GM18508 (cell line): Measurements from ENCODE around the gene USP49.
A peak's percentile ranks its signal among the peaks of the same experiment; 100 is the strongest.
"Not testable (repeated sequence)": the region's sequence is repeated elsewhere in the genome, so short reads cannot be mapped to it uniquely, and the experiment has no call there.

ENCODE experiments used
- ATAC-seq: cut with Tn5 transposase; IDR thresholded peaks from one replicate; pipeline ENCODE4 v1.9.1; 2021; ENCODE audit warnings: moderate number of reproducible peaks; ENCODE audit not compliant: insufficient read depth, unreplicated experiment

The USP49 gene

DNA sequence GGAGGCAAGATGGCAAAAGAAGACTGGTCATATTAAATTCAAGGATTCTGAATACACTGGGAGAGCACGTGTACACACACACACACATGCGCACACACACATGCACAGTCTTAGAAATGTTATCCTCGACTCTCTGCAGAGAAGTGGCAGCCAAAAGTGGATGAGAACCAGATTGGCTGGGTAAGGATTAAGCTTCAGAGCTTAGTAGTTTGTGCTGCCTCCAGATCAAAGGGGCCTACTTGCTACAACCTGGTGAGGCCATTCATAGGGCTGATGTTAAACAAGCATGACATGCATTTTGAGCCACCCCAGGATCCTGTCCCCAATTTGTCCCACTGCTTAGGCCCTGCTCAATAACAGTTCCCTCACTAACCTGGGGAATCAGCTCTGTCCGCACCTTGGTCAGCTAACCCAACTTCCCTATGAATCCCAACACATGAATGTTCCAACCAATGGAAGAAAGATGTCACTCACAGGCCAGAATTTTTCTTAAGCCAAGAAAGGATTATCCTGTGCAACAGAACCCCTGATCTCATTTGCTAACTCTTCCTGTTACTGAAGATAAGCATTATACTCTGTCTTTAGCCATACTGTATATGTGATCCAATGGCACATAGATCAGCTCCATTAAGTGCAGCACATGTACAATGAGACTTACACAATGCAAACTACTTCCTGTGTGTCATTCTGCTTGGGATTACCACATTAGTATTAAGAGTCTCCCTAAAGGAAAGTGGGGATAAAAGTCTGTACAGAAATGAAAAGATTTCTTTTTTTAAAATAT is 76.7 kb downstream of the USP49 start:
- ATAC-seq = no peak

DNA sequence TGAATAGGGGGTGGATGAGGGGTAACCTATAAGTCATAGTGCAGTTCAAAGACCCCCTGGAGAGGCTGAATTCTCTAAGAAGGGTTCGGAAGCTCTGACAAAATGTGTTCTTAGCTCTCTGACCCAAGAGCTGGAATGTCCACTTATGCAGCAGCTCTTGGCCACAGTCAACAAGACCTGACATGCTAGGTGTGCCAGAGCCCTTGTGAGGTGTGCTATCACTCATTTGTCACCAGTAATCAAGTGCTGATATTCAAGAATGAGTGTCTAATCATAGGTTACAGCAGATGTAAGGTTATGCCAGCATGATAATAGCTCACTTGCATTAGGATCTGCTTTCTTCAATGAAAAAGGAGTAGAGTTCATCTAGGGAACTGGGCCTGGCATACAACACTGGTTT is 79.6 kb downstream of the USP49 start:
- no peak for ATAC-seq

DNA sequence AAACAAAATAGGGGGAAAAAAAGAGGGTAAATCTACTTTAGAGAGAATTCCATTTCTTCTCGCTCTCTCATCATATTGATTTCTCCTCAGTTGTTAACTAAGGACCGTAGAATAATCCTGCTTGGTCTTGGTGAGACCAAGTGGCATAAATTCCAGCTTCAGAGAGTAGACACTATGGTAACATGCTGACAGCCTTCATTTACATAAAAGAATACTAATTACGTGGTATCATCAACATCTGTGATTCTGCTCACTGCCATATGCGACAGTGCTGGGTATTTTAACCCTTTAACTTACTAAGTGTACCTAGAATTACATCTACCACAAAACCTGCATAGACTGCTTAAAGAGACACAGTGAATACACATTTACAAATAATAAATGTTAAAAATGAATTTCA is 80.5 kb downstream of the USP49 start:
- no peak for ATAC-seq

DNA sequence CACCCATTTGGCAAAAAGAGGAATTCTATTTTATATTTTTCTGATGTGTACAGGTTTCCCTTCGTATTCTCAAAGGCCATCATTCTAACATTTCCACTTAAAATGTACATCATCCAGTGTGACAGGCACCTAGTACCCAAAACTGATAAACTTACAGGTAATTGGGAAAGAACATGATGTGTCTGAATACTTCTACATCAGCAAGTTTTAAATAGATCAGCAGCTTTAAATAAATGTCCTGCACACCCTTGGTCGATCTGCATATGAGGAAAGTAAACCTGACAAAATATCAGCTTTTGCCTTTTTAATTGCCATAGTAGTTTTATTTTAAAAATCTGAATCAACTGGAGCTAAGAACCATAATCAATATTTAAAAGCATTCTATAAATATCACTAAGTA is 81.2 kb downstream of the USP49 start:
- no peak for ATAC-seq

DNA sequence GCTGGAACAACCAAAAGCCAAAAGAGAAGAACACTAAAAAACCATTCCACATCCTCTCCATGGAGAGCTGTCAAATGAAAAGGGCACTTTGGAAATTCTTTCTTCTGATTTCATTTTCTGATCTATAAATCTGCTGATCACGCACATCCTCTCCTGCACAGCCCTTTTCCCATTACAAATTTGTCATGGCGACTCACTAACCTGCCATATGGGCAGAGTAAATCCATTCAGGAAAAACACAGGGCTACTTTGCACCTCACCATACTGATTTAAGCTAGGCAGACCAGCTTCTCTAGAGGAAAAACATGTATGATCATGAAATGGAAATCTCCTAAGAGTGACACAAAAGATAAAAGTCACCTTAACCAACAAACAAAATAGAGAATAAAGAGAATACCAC is 81.7 kb downstream of the USP49 start:
- ATAC-seq = no peak

DNA sequence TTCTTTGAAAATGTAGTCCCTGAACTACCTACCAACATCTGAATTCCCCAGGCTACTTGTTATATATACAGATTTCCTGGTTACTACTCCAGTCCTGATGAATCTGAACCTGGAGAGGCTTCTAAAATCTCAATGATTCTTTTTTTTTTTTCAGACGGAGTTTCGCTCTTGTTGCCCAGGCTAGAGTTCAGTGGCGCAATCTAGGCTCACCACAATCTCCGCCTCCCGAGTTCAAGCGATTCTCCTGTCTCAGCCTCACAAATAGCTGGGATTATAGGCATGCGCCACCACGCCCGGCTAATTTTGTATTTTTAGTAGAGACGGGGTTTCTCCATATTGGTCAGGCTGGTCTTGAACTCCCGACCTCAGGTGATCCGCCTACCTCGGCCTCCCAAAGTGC is 83.2 kb downstream of the USP49 start:
- not testable (repeated sequence) for ATAC-seq

DNA sequence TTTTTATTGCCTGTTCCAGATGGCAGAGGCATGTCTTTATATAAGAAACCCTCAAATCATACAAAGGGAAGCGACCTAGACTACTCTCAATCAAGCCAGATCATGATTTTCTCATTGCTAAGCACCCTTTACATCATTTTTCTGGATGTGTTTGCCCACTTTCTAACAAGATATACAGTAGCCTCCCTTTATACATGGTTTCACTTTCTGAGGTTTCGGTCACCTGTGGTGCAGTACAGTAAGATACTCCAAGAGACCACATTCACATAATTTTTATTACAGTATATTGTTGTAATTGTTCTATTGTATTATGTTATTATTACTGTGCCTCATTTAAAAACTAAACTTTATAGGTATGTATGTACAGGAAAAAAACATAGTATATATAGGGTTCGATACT is 84.1 kb downstream of the USP49 start:
- no peak for ATAC-seq

DNA sequence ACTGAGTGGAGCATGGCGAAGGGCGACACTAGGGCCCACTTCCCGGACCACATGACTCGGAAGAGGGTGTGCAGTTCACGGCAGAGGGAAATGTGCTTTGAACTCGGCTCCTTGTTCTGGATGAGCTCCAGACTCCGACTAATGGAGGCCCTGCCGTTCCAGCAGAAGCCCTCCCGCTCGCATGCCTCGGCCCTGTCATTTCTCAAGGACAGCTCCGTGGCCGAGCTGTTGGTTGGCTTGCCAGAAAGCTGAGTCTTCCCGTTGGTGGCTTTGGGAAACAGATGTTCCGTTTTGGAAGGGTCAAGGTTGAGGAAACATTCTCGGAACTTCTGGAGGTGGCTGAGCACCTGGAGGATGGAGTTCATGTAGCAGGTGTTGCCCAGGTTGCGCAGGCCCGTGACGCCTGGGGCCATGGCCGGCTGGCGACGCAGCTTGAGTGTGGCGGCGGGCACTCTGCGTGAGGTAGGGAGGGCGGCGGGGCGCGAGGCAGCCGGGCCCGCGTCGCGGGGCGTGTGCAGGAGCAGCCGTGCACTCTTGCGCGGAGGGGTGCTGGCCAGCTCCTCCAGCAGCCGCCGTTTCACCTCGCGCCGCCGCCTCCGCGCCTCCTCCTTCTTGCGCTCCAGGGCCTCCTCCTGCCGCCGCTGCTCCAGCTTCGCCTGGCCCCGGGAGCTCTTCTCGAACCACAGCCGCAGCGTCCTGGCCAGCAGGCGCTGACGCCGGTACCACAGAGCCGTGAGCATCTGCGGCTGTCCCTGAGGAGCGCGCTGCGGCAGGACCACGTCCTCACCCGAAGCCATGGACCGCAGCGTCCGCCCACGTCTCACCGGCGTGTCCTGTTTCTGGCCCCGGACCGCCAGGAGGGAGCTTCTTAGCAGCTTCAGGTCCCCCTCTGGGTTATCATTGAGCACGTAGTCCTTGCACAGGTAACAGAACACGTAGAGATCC is 89.1 kb downstream of the USP49 start:
- ATAC-seq = no peak

DNA sequence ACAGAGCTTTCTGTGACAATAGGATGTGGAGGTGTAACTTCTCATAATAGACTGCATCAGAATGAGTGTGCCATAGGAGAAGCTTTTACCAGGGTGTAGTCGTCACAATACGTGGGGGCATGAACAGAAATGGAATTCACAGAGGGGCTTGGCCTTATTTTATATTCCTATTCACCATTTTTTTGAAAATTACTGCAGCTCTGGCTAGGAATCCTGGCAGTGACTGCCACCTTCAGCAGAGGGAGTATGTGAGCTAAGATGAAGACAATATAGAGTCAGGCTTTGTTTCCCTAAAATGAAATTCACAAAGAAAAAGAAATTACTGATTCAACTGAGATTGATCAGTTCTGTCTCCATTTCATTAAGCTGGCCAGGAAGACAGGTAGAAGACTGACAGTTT is 93.8 kb downstream of the USP49 start:
- no peak for ATAC-seq

DNA sequence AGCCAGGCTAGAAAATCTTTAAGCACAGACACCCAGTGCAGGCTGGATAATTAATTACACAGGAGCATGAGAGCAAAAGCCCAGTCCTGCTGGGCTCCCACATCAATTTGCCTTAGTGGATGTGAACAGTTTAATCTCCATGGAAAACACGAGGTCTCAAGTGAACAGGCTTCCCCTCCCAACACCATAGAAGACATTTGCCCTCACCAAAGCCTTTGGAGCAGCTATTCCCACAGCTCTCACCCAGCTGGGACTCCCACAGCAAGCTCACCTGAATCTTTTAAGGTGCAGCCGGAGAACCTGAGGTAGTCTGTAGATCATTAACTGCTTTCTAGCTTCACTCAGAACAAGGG is 95.6 kb downstream of the USP49 start:
- ATAC-seq = no peak

DNA sequence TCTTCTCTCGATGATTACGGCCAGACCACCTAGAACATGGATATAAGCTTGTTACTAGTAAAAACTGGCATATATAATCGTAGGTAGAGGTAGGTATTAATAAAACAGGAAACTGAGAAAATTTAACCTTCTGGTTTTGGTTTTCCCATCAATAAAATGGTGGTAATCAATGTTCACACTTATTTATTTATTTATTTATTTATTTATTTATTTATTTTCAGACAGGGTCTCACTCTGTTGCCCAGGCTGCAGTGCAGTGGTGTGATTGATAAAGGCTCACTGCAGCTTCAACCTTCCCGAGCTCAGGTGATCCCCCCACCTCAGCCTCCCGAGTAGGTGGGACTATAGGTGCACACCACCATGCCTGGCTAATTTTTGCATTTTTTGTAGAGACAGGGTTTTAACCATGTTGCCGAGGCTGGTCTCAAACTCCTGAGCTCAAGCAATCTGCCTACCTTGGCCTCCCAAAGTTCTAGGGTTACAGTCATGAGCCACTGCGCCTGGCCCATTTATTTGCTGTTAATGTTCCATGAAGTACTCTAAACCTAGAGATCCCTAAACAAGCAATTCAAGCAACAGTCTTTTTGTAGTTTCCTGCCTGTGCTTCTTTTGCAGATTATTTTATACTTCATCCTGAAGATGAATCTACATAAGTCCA is 96.1 kb downstream of the USP49 start:
- ATAC-seq = no peak

DNA sequence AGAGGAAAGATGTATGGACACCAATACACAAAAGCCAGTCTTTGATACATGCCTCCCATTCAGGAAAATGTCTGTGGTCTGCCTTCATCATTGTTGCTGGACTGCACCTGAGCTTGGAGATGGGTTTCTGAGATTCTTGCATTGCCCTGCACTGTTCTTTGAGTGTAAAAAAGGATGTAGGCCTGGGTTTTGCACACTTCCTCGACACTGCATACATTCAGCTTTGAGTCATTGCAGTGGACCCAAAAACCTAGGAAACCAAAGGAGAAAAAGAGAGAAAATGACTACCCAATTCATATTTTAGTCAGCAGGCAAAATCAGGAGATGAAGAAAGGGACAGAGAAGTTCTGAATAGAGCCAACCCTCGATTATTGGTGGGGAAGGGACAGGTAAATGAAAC is 98.7 kb downstream of the USP49 start:
- no peak for ATAC-seq

DNA sequence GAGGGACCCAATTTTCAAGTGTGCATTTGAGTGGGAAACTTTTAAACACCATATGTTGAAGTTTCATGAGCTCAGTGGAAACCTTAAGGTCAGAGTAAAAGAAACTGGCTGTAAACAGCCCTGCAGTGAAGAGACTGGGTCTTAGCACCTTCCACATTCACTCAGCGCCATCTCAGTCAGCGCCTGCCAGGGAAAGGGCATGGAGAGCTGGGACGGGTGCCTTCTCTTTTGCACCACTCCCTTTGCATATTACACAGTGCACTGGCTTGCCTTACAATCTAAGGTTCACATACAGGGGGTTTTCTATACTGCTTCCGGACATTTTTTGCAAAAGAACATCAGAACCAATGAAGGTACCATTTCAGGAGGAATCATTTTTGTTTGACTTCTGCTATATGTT is 103.2 kb downstream of the USP49 start:
- no peak for ATAC-seq

DNA sequence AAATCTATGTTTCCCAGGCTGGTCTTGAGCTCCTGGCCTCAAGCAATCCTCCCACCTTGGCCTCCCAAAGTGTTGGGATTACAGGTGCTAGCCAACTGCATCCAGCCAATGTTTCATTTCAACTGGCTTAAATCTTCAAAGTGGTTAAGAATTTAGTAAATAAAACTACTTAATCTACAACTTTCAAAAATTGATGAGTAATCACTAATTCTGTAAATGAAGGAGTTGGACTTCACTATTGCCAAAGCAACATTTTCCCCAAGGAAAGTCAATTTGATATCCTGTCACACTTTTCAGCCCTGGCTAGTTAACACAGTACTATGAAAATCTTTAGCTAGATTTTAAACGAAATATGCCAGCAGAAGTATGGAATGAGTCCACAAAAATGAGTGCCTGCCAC is 103.9 kb downstream of the USP49 start:
- ATAC-seq = no peak

DNA sequence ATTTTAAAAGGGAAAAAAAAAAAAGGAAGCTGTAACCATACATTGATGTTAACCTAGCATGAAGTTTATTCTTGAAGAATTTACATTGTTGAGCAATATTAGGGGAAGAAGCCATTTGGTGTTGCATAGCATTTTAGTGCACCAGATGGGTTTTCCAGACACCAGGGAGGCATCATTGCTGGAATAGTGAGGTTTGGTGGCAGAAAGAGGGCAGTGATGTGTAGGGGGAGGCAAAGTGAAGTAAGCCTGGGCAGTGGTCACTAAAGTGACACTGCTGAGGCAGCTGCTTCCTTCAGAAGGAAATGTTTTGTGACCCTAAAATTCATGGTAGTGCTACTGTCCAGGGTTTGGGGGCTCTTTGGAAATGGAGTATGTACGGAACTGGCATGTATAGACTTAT is 105.1 kb downstream of the USP49 start:
- ATAC-seq = no peak

DNA sequence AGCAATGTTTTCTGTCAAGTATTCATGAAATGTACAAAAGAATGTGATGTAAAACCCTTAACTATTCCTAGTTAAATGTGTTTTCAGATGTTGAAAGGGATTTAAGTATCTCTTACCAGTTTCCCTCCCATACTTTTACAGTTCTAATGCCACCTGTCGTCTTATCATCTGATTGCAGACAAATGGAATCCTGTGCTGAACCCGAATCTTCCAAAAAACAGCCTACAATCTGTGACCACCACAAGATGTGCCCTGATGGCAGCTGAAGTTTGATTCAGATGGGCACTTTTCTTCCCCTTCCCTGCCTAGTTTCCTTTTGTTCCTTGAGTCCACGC is 105.8 kb downstream of the USP49 start:
- ATAC-seq = no peak

DNA sequence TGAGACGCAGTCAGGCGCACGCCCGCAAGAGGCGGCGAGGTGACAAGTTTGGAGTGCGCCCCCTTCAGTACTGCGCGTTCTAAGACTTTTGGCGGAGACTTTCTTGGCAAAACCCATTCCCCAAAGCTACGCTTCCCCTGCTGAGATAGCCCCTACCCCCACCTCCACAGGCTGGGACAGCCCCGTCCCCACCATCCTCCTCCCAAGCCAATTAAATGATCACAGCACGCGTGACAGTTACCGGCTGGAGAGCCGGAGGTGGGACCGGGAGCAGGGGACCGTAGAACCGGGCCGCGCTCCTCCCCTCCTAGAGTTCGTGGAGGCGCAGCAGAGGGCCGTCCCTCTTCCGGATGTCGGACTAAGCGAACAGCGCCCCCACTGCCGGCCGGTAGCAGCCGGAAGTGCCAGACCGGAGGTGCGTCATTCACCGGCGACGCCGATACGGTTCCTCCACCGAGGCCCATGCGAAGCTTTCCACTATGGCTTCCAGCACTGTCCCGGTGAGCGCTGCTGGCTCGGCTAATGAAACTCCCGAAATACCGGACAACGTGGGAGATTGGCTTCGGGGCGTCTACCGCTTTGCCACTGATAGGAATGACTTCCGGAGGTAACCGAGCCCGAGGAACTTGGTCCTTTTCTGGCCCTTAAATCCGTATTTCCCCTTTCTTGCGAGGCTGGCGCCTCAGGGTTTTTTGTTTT is 107.8 kb downstream of the USP49 start, which contains the start of gene TOMM6:
TSS of gene TOMM6 (plus strand) at position 476 of the 699 bp plus-strand sequence. CDS start at position 480, 4 bp downstream.
- ATAC-seq = peak; percentile 53

DNA sequence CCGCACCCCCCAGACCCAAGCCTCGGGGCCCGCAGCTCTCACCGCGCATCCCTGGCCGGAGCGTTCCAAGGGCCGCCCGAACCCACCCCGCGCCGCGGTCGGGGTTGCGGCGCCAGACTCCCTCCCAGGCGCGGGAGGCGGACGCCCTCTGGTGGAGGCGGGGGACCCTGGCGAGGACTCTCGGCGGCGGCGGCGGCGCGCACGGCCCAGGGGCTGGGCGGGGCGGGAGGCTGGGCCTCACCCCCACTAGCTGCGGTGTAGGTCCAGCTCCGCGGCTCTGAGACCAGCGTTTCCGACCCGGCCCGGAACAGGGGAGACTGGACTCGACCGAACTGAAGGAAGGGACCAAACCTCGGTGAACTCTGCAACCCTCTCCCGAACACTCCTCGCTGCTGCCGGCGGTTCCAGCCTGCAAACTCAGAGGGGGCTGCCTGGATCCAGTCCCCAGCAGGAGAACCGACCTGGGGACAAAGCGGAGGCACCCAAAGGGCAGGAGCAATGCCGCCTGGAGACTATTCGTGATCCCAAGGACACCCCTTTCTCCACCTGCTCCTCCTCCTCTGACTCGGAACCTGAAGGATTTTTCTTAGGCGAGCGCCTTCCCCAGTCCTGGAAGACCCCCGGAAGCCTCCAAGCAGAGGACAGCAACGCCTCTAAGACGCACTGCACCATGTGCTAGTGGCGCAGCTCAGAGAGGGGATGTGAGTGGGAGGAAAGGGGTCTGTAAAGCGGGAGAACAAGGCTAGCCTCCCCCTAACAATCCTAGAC is 108.5 kb downstream of the USP49 start:
- ATAC-seq = no peak

DNA sequence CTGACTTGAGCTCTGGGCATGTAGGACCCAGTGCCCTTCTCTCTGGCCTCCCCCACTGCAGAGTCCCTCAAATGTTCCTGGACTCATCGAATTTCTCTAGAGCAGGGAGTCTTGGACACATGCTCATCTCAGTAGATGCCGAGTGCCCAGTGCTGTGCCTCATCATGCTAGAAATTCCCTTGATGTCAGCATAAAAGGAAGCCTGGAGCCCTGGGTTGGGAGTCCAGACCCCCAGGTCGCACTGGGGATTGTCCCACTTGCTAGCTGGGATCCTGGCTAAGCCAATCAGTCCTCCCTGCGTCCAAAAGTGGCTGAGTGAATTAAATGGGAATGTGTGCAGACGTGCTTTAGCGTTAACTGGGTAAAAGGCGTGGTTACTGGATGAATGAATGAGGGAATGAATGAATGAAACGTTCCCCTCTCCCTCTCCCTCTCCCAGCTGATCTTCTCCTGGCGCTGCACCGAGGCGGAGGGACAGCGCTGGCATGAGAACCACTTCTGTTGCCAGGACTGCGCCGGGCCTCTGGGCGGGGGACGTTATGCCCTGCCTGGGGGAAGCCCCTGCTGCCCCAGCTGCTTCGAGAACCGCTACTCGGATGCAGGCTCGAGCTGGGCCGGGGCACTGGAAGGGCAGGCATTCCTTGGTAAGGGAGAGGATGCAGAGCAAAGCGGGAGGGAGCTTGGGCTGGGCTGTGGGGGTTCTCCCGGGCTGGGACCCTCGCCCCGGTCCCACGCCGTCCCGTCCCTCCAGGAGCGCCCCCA is 109.3 kb downstream of the USP49 start:
- ATAC-seq = no peak
